ENCODE results near the gene ZHX3.

DNA sequence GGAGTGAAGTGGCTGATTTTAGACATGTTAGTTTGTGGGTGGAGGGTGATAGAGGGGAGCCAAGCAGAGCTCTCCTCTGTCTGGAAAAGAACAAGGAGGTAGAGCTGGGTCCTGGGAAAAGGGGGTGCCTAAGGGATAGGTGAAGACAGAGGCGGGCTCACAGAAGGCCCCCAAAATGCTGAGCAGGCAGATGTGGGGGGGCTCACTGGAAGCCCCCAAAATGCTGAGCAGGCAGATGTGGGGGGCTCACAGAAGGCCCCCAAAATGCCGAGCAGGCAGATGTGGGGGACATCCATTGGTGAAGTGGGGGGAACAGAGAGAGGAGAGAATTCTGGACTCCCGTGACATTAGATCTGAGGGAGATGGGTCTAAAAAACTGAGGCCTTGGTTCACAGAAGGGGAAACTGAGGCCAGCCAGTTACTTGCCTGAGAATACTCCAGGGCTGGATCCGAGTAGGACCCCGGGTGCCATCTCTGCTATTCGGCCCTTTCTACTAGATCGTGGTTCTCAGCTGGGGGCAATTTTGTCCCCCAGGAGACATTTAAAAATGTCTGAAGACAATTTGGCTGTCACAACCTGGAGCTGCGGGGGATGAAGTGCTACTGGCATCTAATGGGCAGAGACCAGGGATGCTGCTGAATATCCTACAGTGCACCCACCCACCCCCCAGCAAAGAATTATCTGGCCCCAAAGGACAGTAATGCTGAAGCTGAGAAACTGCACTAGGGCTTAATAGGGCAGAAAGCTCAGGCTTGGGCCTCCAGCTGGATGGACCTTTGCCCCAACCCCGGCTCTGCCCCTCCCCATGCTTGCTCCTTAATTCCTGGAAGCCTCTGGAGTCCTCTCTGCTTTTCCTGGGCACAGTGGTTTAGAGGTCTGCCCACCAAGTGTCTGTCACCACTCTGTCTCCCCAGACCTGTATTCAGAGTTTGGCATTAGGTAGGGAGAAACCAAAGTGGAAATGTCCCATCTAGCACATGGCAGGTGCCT, 25.2 kb upstream of the ZHX3 start:
- TF ChIP-seq CTCF (IDR thresholded peaks at IDR 0.05) (no peak), EP300 (IDR thresholded peaks at IDR 0.05) (no peak), POLR2A (IDR thresholded peaks at IDR 0.05) (no peak), POLR2AphosphoS5 (IDR thresholded peaks at IDR 0.05) (no peak)

Data from stomach (tissue), 4 donors.